AG10803 (cell line): ENCODE results near the gene FGD4.
"Not testable (repeated sequence)": the region's sequence is repeated elsewhere in the genome, so short reads cannot be mapped to it uniquely, and the experiment has no call there.

Source experiments
- DNase-seq: peaks from one replicate; pipeline ENCODE4 v3.0.0; 2010; ENCODE audit warnings: low read depth
- H3K4me3 ChIP-seq: 2 replicates; pipeline ENCODE4 v1.5.1; 2011; ENCODE audit warnings: mild to moderate bottlenecking, low read length, control low read depth
- CTCF ChIP-seq: conservative IDR thresholded peaks from 2 replicates; pipeline ENCODE4 v1.5.1; 2011; ENCODE audit warnings: mild to moderate bottlenecking, low read length, control low read depth, inconsistent platforms

Gene FGD4

GRCh38 chr12:32499048-32499447 lies 99.7 kb downstream of the FGD4 start:
- no peak overlapping the region for H3K4me3 ChIP-seq
- TF ChIP-seq CTCF = no peak
- no peak for DNase-seq

DNA sequence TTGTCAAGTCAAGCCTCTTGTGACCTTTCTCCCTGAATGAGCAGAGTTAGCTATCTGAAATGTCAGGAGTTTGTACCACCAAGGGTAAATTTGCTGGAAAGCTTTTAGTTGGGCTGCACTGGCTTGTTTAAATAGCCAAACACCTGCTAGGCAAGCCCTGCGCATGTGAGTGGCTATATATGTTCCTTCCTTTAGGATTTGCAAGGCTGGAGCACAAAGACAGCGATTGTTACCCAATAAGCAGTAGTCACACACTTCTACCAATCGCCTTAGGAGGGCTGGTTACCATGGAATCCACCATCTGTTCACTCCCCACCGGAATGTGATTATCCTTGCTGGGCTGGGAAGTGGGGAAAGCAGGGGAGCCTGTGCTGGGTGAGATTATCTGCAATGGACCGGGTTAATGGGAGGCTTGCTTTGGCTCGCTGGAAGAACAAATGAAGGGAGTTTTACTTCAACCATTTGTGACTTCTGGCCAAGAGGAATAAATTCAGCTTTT lies 102.5 kb downstream of the FGD4 start:
- TF ChIP-seq CTCF = no peak
- DNase-seq = peak; percentile 82
- H3K4me3 ChIP-seq = peak overlapping the region; percentile 17

DNA sequence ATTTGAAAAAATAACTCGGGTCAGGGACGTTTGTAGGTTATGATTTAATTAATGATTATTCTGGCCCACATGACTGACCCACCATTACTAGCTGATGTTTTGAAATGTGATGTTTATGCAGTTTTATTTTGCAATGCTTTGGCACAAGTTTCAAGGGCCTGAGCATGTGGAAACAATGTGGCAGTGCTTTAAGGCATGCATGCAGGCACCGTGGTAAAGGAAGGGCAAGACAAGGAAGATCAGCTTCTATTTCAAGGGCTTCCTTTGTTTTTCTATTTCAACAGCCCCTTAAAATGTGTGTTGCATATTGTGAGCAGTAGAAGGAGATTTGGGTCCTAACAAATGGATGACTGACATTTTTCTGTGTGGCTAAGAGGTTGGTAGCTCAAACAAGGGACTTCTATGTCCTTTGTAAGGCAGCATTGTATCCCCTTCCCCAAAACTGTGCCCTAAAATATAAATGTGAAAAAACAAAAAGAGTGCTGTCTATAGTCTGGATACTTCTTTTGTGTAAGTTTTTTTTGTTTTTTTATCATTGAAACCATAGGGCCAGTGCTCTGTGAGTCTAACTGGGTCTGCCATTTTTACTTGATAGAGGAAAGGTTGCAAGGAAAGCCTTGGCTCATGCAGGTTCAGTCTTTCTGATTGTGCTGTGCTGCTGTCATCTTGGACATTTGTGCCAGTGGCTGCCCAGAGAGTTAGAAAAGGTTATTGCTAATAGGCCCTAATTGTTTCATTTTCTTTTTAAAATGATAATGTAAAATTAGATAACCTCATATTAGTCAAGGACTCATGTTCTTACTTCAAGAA lies 103.5 kb downstream of the FGD4 start:
- peak; percentile 91 for DNase-seq
- no peak for TF ChIP-seq CTCF
- H3K4me3 ChIP-seq = no peak overlapping the region; the same call in 1 of the 2 replicates

DNA sequence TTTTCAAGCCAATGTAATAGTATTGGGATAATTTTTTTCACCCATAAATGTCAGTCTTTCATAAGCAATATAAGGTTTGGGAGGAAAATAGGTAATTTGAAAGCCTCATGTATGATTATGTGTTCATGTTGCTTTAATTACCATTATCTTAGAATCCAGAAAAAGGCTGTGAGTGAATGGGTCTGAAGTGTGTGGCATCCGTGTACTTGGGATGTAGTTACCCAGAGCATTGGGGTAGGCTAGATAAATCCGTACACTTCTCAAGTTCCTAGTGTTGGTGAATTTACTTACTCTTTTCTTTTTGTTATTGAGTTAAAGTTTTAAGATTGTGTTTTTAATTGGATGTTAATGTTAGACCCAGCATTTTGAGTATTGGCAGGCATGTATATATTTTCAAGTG lies 104.4 kb downstream of the FGD4 start:
- no peak for TF ChIP-seq CTCF
- no peak for DNase-seq
- H3K4me3 ChIP-seq = no peak overlapping the region

- H3K4me3 ChIP-seq = no peak overlapping the region
- DNase-seq = no peak
- TF ChIP-seq CTCF = no peak
These were observed 105.2 kb downstream of the FGD4 start for GRCh38 chr12:32504591-32504990.

GRCh38 chr12:32505067-32505945 lies 105.9 kb downstream of the FGD4 start:
- DNase-seq = no peak
- no peak for TF ChIP-seq CTCF
- H3K4me3 ChIP-seq = no peak overlapping the region

GRCh38 chr12:32507096-32507941 lies 108.0 kb downstream of the FGD4 start:
- H3K4me3 ChIP-seq, DNase-seq: not testable (repeated sequence)
